ENCODE results near the gene PNPLA3. TPM values are rescaled to one million over a fixed set of nuclear protein-coding genes. Genes with fewer than 3 reads are reported as not detected.
A peak's percentile ranks its signal among the peaks of the same experiment; 100 is the strongest.

Gene PNPLA3
- total and polyA plus RNA-seq, 3 donors from 2014 or later, result 0.53 to 1.7 (median 0.93) TPM

DNA sequence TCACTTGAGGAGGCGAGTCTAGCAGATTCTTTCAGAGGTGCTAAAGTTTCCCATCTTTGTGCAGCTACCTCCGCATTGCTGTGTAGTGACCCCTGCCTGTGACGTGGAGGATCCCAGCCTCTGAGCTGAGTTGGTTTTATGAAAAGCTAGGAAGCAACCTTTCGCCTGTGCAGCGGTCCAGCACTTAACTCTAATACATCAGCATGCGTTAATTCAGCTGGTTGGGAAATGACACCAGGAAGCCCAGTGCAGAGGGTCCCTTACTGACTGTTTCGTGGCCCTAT, 22.7 kb downstream of the PNPLA3 start:
- Histone ChIP-seq H3K4me1 (no peaks in the 10 kb centered on the region), H3K27me3 (no peaks in the 10 kb centered on the region), H3K4me3 (no peak overlapping the region), H3K9me3 (no peaks in the 10 kb centered on the region), H3K27ac (no peak overlapping the region), H3K36me3 (ENCODE audit: low read depth, missing control alignments) (no peaks in the 10 kb centered on the region)
- 80 to 84% methylated on average over 7 of the region's 7 CpGs for WGBS, 2 donors
- intact Hi-C loops (cut with DNase I; ENCODE audit: low total_unique reads), result no loop called here
- DNase-seq, result no peak
- no peak for TF ChIP-seq CTCF (IDR thresholded peaks at IDR 0.05)
- no peak for TF ChIP-seq POLR2A (IDR thresholded peaks at IDR 0.05)

DNA sequence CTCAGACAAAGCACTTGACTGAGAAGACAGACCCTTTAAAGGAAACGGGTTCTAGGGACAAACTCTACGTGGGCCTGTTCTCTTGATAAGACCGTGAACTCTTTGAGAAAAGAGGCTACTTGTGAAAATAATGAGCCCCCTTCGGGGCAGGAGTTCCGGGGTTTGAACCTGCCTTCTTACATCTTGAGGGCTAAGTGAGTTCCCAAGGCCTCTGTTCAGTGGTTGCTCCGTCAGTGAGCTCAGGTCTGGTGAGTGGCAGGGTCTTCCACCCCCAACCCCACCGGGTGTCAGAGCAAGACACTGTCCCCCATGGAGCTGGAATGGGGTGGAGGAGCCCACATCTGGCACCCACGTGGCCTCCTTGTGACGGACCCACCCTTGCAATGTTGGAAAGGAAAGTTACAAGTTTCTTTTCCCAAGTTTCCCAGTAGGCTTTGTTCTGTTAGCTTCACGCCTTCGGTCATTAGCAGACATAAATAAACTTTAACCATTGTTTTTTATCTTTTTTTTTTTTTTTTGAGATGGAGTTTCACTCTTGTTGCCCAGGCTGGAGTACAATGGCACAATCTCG, 25.3 kb downstream of the PNPLA3 start:
- WGBS, 2 donors, result 86% methylated on average over 12 of the region's 12 CpGs
- TF ChIP-seq POLR2A (IDR thresholded peaks at IDR 0.05) (no peak), CTCF (IDR thresholded peaks at IDR 0.05) (no peak)
- intact Hi-C loops (cut with DNase I; ENCODE audit: low total_unique reads), result no loop called here
- Histone ChIP-seq H3K4me3 (no peak overlapping the region), H3K36me3 (ENCODE audit: low read depth, missing control alignments) (no peaks in the 10 kb centered on the region), H3K27ac (no peak overlapping the region), H3K9me3 (no peaks in the 10 kb centered on the region), H3K4me1 (no peaks in the 10 kb centered on the region), H3K27me3 (no peaks in the 10 kb centered on the region)
- no peak for DNase-seq

DNA sequence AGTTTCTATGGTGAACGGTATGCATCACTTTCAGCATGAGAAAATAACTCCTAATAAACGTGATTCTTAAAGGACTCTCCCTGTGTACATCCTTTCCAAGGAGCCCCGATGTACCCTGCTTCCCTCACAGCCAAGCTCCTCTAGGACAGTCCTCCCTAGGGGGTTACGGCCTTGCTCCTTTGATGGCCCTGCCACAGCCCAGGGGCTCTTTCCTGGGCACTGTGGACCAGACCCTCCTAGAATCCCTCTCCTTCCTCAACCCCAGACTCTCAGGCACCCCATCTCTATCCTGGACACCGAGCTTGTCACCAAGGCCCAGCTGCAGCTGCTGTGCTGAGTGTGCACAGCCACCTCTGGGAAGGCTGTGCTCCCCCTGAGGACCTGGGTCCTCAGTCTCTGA, 27.8 kb downstream of the PNPLA3 start:
- DNase-seq, result no peak
- peaks cover 12% of the 10 kb centered on the region for H3K4me1 ChIP-seq
- no peak overlapping the region for H3K4me3 ChIP-seq
- TF ChIP-seq POLR2A (IDR thresholded peaks at IDR 0.05) (no peak), CTCF (IDR thresholded peaks at IDR 0.05) (no peak)
- no peaks in the 10 kb centered on the region for H3K9me3 ChIP-seq
- intact Hi-C loops (cut with DNase I; ENCODE audit: low total_unique reads), result no loop called here
- no peaks in the 10 kb centered on the region for H3K36me3 ChIP-seq (ENCODE audit: low read depth, missing control alignments)
- H3K27ac ChIP-seq, result no peak overlapping the region
- 87 to 94% methylated on average over 5 of the region's 5 CpGs for WGBS, 2 donors
- H3K27me3 ChIP-seq, result no peaks in the 10 kb centered on the region

GRCh38 chr22:43951966-43952365, 28.4 kb downstream of the PNPLA3 start:
- 64 to 70% methylated on average over 7 of the region's 7 CpGs for WGBS, 2 donors
- Histone ChIP-seq H3K27ac (no peak overlapping the region), H3K4me3 (no peak overlapping the region), H3K4me1 (peaks cover 18% of the 10 kb centered on the region), H3K9me3 (no peaks in the 10 kb centered on the region), H3K36me3 (ENCODE audit: low read depth, missing control alignments) (no peaks in the 10 kb centered on the region), H3K27me3 (no peaks in the 10 kb centered on the region)
- intact Hi-C loops (cut with DNase I; ENCODE audit: low total_unique reads), result no loop called here
- TF ChIP-seq CTCF (IDR thresholded peaks at IDR 0.05) (no peak), POLR2A (IDR thresholded peaks at IDR 0.05) (no peak)
- DNase-seq, result no peak

GRCh38 chr22:43953988-43954785, 30.6 kb downstream of the PNPLA3 start:
- 18 to 21% methylated on average over 7 of the region's 7 CpGs for WGBS, 2 donors
- TF ChIP-seq POLR2A (IDR thresholded peaks at IDR 0.05) (no peak), CTCF (IDR thresholded peaks at IDR 0.05) (no peak)
- H3K9me3 ChIP-seq, result no peaks in the 10 kb centered on the region
- H3K4me3 ChIP-seq, result peak overlapping the region; percentile 75 to 90
- DNase-seq, result no peak
- peak overlapping the region in 1 of 2 donors; percentile 73 for H3K27ac ChIP-seq
- intact Hi-C loops (cut with DNase I; ENCODE audit: low total_unique reads), result no loop called here
- H3K4me1 ChIP-seq, result peaks cover 18% of the 10 kb centered on the region
- no peaks in the 10 kb centered on the region for H3K27me3 ChIP-seq
- H3K36me3 ChIP-seq (ENCODE audit: low read depth, missing control alignments), result no peaks in the 10 kb centered on the region

Measured in testis (tissue), 3 donors.